Calu3 (cell line): ENCODE results near the gene MT1X. TPM values are rescaled to one million over a fixed set of nuclear protein-coding genes. Genes with fewer than 3 reads are reported as not detected.

Experiments used
- BruUV-seq: library from RNA; stranded (reverse); fragments of 400-500 nt; replicated peaks from 2 replicates; lab custom pipeline; 2021; lab: Mats Ljungman, UMichigan
- CTCF ChIA-PET: fragments of 300-600 bp; sonication (Branson Sonifier 250); formaldehyde crosslinking; loops from one replicate; lab custom pipeline; 2022; ENCODE audit warnings: antibody characterized with exemption; lab: Charles Lee
- DNase-seq: peaks from one replicate; pipeline ENCODE4 v3.0.0; 2022
- H3K27ac Mint-ChIP-seq: one replicate; pipeline ENCODE4 v1.8.0; 2022; ENCODE audit warnings: mixed read lengths; ENCODE audit not compliant: unreplicated experiment
- H3K27me3 Mint-ChIP-seq: one replicate; pipeline ENCODE4 v1.8.0; 2022; ENCODE audit warnings: mixed read lengths; ENCODE audit not compliant: unreplicated experiment
- H3K36me3 Mint-ChIP-seq: one replicate; pipeline ENCODE4 v1.8.0; 2022; ENCODE audit warnings: mild to moderate bottlenecking, moderate library complexity, mixed read lengths; ENCODE audit not compliant: insufficient read depth, unreplicated experiment
- H3K4me1 Mint-ChIP-seq: one replicate; pipeline ENCODE4 v1.8.0; 2022; ENCODE audit warnings: mild to moderate bottlenecking, low read depth, mixed read lengths; ENCODE audit not compliant: unreplicated experiment
- H3K4me3 Mint-ChIP-seq: one replicate; pipeline ENCODE4 v1.8.0; 2022; ENCODE audit warnings: mild to moderate bottlenecking, low read depth, moderate library complexity, mixed read lengths; ENCODE audit not compliant: unreplicated experiment
- H3K9me3 Mint-ChIP-seq: one replicate; pipeline ENCODE4 v1.8.0; 2022; ENCODE audit warnings: low read depth, mixed read lengths; ENCODE audit not compliant: unreplicated experiment
- intact Hi-C: fragments of 100-400 bp; cut with micrococcal nuclease; formaldehyde crosslinking; loops from one replicate; pipeline ENCODE4 v1.10.0; 2022; ENCODE audit not compliant: unreplicated experiment
- total RNA-seq: library from RNA; stranded (reverse); gene quantifications from 2 replicates; pipeline ENCODE4 v1.2.3, GENCODE V29; 2022
- TF ChIP-seq, protein P1 (sequence below): fragments of 200-600 bp; IDR thresholded peaks from one replicate; pipeline ENCODE4 v1.8.0; 2022; ENCODE audit warnings: antibody characterized with exemption; ENCODE audit not compliant: unreplicated experiment

The MT1X gene
- total RNA-seq, 1 experiment from 2014 or later, result 5.3 TPM

DNA sequence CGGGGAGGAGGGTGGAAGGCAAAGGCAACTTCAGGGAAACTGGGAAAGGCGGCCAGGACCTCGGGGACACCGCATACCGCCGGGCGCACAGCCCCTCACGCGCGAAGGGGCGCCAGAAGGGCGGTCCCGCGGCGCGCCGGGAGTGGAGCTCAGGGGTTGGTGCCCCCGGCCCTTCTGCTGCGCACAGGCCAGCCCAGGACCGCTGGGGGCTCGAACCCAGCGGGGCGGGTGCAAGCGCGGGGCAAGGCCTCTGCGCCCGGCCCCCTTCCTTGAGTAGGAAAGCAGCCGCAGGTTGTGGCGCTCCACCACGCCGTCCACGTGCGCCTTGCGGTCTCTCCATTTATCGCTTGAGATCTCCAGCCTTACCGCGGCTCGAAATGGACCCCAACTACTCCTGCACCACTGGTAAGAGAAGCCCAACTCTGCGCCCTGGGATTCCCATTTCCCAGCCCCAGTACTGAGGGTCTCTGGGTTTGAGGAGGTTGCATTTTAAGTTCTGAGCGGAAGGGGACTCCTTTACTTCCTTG, 46.8 kb upstream of the MT1X start:
- Mint-ChIP-seq H3K9me3 (no peaks in the 10 kb centered on the region), H3K27me3 (peaks cover 100% of the 10 kb centered on the region), H3K27ac (no peak overlapping the region), H3K36me3 (peaks cover 19% of the 10 kb centered on the region), H3K4me3 (no peak overlapping the region), H3K4me1 (peaks cover 18% of the 10 kb centered on the region)
- intact Hi-C loops, result no loop called here
- TF ChIP-seq, protein P1, sequence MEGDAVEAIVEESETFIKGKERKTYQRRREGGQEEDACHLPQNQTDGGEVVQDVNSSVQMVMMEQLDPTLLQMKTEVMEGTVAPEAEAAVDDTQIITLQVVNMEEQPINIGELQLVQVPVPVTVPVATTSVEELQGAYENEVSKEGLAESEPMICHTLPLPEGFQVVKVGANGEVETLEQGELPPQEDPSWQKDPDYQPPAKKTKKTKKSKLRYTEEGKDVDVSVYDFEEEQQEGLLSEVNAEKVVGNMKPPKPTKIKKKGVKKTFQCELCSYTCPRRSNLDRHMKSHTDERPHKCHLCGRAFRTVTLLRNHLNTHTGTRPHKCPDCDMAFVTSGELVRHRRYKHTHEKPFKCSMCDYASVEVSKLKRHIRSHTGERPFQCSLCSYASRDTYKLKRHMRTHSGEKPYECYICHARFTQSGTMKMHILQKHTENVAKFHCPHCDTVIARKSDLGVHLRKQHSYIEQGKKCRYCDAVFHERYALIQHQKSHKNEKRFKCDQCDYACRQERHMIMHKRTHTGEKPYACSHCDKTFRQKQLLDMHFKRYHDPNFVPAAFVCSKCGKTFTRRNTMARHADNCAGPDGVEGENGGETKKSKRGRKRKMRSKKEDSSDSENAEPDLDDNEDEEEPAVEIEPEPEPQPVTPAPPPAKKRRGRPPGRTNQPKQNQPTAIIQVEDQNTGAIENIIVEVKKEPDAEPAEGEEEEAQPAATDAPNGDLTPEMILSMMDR, result no peak
- DNase-seq, result no peak
- no TSS peak for BruUV-seq
- CTCF ChIA-PET, result no interaction called here

DNA sequence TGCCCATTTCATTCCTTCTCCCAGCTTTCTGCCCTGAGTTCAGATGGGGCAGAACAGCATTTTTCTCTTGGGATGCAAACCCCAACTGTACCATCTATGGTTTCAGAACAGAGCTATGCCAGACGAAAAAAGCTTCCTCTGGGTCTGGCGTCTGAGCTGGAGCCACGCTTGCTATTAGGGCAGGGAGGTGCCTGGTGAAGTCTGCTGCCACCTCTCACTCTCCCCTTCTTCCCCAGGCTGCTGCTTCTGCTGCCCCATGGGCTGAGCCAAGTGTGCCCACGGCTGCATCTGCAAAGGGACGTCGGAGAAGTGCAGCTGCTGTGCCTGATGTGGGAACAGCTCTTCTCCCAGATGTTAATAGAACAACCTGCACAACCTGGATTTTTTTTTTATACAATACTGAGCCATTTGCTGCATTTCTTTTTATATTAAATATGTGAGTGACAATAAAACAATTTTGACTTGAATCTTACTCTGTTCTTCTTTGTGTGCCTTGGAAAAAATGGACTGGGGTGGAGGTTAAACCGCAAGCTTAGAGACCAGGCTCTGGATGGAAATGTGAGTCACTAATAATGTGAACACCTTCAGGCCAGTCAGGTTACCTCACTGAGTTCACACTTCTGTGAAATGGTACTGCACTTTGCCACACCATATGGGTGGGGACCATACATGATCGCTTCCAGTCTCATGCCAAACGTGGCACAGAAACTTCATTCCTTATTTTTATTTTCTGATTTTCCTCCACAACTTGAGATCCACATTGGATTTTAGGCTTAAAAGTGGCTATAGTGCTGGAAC, 45.5 kb upstream of the MT1X start:
- Mint-ChIP-seq H3K27ac (no peak overlapping the region), H3K36me3 (peaks cover 14% of the 10 kb centered on the region), H3K9me3 (no peaks in the 10 kb centered on the region), H3K4me3 (no peak overlapping the region), H3K27me3 (peaks cover 99% of the 10 kb centered on the region), H3K4me1 (peaks cover 14% of the 10 kb centered on the region)
- intact Hi-C loops, result no loop called here
- no TSS peak for BruUV-seq
- TF ChIP-seq, protein P1, result no peak
- CTCF ChIA-PET, result interaction anchor here (0.7 kb wide), 1 partner anchor 28 kb away, joined by 3 read pairs; no protein-coding TSS in a partner anchor
- no peak for DNase-seq

DNA sequence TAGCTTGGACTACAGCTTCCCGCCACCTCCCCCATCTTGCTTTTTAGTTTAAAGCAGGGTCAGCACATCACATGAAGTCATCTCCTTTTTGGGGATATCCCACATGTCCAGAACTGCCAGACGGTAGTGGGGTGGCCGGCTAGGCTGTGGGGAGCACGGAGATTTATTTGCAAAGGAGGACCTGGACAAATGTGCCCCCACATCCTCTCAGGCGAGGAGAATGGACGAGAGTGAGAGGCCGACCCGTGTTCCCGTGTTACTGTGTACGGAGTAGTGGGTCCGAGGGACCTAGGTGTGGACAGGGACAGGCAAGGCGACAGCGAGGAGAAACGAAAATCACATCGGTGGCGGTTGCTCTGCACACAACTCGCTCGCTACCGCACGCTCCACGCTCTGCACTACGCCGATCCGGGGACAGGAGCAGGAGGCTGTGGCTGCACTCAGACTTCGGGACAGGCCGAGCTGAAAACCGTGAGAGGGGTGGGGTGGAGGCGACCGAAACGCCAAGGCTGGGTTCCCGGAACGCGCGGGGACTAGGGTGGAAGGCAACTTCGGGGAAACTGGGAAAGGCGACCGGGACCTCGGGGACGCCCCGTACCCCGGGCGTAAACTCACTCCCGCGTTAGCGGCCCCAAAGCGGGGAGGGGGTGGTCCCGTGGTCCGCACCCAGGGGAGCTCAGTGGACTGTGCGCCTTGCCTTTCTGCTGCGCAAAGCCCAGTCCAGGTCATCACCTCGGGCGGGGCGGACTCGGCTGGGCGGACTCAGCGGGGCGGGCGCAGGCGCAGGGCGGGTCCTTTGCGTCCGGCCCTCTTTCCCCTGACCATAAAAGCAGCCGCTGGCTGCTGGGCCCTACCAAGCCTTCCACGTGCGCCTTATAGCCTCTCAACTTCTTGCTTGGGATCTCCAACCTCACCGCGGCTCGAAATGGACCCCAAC, 44.2 kb upstream of the MT1X start, which contains the start of gene MT1A:
MT1A (plus strand) TSS at position 853 of the 937 bp plus-strand sequence; CDS start at position 926, 73 bp downstream.
- H3K27ac Mint-ChIP-seq, result no peak within 1 kb of the TSS
- intact Hi-C loops, result no loop called here
- CTCF ChIA-PET, result no interaction called here
- H3K4me3 Mint-ChIP-seq, result peak within 1 kb of the TSS; percentile 72
- H3K4me1 Mint-ChIP-seq, result peaks cover 17% of the 10 kb centered on the region
- no peaks in the 10 kb centered on the region for H3K9me3 Mint-ChIP-seq
- BruUV-seq, result no TSS peak
- peaks cover 99% of the 10 kb centered on the region for H3K27me3 Mint-ChIP-seq
- peak; percentile 50 for DNase-seq
- TF ChIP-seq, protein P1, result no peak
- H3K36me3 Mint-ChIP-seq, result peaks cover 14% of the 10 kb centered on the region

DNA sequence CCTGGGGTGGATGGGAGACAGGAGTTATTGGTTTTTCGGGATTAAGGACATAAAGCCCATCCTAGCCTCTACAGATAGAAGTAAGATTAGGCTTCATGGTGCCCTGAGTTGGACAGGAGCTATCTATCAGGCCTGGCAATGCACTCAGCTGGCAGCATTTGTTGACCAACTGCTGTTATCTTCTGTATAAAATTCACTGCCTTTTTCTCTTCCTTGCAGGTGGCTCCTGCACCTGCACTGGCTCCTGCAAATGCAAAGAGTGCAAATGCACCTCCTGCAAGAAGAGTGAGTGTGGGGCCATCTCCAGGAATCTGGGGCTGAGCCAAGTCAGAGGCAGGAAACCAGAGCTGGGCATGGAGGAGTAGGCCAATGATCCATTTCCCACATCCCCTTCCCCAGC, 43.2 kb upstream of the MT1X start:
- CTCF ChIA-PET, result no interaction called here
- Mint-ChIP-seq H3K4me3 (peak overlapping the region; percentile 72), H3K36me3 (peaks cover 23% of the 10 kb centered on the region), H3K9me3 (no peaks in the 10 kb centered on the region), H3K27me3 (peaks cover 99% of the 10 kb centered on the region), H3K27ac (no peak overlapping the region), H3K4me1 (peaks cover 27% of the 10 kb centered on the region)
- intact Hi-C loops, result no loop called here
- DNase-seq, result no peak
- TF ChIP-seq, protein P1, result no peak
- no TSS peak for BruUV-seq
